AG04449 (cell line): ENCODE data around the gene GRAMD4.

ENCODE experiments used
- CTCF ChIA-PET: fragments of 350-600 bp; formaldehyde crosslinking; extraction: SDS; loops from one replicate; lab custom pipeline; 2021; ENCODE audit warnings: antibody characterized with exemption; lab: Yijun Ruan, JAX
- POLR2A ChIA-PET: fragments of 400-600, 350-600 bp; formaldehyde crosslinking; extraction: SDS; loops from one replicate; lab custom pipeline; 2020; ENCODE audit warnings: antibody characterized with exemption, inconsistent platforms; lab: Yijun Ruan, JAX
- DNase-seq: peaks from one replicate; pipeline ENCODE4 v3.0.0-alpha.2; 2010; ENCODE audit warnings: low read depth, low spot score
- H3K4me3 ChIP-seq: 2 replicates; pipeline ENCODE4 v1.5.1; 2011; ENCODE audit warnings: low read depth, mild to moderate bottlenecking, control low read depth, low read length
- TF ChIP-seq, protein P1 (sequence below): IDR thresholded peaks from one replicate; pipeline ENCODE4 v1.5.1; 2011; ENCODE audit warnings: mild to moderate bottlenecking, moderate library complexity, low read length, control low read depth, inconsistent platforms; ENCODE audit not compliant: insufficient read depth; ENCODE audit errors: missing control alignments

Gene GRAMD4

DNA sequence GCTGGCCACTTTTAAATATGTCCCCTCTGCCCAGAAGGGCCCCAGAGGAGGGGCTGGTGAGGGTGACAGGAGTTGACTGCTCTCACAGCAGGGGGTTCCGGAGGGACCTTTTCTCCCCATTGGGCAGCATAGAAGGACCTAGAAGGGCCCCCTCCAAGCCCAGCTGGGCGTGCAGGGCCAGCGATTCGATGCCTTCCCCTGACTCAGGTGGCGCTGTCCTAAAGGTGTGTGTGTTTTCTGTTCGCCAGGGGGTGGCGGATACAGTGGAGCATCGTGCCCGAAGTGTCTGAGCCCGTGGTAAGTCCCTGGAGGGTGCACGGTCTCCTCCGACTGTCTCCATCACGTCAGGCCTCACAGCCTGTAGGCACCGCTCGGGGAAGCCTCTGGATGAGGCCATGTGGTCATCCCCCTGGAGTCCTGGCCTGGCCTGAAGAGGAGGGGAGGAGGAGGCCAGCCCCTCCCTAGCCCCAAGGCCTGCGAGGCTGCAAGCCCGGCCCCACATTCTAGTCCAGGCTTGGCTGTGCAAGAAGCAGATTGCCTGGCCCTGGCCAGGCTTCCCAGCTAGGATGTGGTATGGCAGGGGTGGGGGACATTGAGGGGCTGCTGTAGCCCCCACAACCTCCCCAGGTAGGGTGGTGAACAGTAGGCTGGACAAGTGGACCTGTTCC is 46.5 kb downstream of the GRAMD4 start:
- TF ChIP-seq, protein P1, sequence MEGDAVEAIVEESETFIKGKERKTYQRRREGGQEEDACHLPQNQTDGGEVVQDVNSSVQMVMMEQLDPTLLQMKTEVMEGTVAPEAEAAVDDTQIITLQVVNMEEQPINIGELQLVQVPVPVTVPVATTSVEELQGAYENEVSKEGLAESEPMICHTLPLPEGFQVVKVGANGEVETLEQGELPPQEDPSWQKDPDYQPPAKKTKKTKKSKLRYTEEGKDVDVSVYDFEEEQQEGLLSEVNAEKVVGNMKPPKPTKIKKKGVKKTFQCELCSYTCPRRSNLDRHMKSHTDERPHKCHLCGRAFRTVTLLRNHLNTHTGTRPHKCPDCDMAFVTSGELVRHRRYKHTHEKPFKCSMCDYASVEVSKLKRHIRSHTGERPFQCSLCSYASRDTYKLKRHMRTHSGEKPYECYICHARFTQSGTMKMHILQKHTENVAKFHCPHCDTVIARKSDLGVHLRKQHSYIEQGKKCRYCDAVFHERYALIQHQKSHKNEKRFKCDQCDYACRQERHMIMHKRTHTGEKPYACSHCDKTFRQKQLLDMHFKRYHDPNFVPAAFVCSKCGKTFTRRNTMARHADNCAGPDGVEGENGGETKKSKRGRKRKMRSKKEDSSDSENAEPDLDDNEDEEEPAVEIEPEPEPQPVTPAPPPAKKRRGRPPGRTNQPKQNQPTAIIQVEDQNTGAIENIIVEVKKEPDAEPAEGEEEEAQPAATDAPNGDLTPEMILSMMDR, result no peak
- H3K4me3 ChIP-seq, result no peak overlapping the region
- no peak for DNase-seq
- ChIA-PET CTCF (no interaction called here), POLR2A (no interaction called here)

DNA sequence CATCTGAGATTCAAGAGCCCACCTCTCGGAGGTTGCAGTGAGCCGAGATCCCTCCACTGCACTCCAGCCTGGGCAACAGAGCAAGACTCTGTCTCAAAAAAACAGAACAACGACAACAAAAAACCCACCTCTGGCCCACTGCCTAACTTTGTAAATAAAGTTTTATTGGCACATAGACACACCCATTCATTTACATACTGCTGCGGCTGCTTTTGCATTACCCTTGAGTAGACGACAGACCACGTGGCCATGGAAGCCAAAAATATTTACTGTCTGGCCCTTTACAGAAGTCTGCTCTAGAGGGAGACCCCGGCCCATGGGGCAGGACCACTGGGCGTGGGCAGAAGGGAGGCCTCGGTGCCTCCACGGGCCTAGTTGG is 47.0 kb downstream of the GRAMD4 start:
- ChIA-PET CTCF (no interaction called here), POLR2A (no interaction called here)
- no peak overlapping the region for H3K4me3 ChIP-seq

DNA sequence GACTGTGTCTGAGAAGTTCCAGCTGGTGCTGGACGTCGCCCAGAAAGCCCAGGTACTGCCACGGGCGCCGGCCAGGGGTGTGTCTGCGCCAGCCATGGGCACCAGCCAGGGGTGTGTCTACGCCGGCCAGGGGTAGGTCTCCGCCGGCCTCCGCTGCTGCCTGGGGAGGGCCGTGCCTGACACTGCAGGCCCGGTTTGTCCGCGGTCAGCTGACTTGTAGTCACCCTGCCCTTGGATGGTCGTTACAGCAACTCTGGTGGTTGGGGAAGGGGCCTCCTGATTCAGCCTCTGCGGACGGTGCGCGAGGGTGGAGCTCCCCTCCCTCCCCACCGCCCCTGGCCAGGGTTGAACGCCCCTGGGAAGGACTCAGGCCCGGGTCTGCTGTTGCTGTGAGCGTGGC is 47.9 kb downstream of the GRAMD4 start:
- H3K4me3 ChIP-seq, result no peak overlapping the region
- no peak for DNase-seq
- ChIA-PET CTCF (no interaction called here), POLR2A (no interaction called here)
- TF ChIP-seq, protein P1, result no peak

More for the DNA sequence above, 47.0 kb downstream of the GRAMD4 start:
- TF ChIP-seq, protein P1, result no peak
- DNase-seq, result no peak

DNA sequence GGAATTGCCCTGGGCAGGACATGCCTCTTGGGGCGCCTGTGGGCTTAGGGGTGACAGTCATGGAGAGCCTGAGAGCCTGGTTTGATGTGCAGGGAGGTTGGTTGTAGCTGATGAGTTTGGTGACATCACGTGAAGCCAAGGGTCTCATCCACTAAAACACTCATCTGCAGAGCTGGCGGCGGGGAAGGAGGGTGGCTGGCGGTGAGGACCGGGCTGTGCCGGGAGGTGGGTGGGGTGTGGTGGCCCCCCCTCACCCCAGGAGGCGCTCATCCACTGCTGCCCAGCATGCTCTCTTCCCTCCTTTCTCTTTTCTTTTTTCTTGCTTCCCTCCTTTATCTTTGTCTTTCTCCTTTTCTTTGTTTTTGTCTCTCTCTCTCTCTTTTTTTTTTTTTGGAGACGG is 49.0 kb downstream of the GRAMD4 start:
- DNase-seq, result no peak
- ChIA-PET POLR2A (no interaction called here), CTCF (interaction anchor here (0.9 kb wide), 1 partner anchor 106 kb away, joined by 3 read pairs; no protein-coding TSS in a partner anchor)
- H3K4me3 ChIP-seq, result no peak overlapping the region
- TF ChIP-seq, protein P1, result no peak

DNA sequence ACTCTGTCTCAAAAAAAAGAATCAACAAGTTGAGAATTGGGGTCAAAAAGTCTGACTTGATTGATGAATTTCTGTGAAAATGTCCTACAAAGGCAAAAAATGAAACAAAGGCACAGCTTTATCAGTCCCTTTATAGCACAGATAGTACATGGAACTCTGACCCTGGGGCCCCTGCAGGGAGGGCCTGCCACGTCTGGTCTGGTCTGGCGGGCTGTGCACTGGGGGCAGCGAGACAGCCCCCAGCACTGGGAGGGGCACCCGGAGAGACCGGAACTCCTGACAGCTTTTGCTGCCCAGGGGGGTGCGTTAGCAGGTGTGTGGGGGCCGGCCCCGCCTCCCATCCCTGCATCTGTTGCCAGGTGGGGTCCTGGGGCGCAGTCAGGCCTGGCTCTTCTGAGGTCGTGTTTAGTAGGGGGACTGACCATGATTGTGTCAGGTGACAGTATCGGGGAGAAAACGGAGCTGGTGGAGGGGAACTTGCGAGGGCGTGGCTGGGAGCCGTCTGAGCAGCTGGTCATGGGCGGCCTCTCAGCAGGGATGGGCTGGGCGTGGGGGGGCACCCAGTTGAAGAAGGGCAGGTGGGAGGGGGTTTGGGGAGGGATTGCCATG is 51.7 kb downstream of the GRAMD4 start:
- TF ChIP-seq, protein P1, result no peak
- DNase-seq, result no peak
- POLR2A ChIA-PET, result no interaction called here
- no peak overlapping the region for H3K4me3 ChIP-seq
- CTCF ChIA-PET, result interaction anchor here (1.3 to 1.9 kb wide), 2 partner anchors 10 to 108 kb away, joined by 4 to 5 read pairs; no protein-coding TSS in a partner anchor

DNA sequence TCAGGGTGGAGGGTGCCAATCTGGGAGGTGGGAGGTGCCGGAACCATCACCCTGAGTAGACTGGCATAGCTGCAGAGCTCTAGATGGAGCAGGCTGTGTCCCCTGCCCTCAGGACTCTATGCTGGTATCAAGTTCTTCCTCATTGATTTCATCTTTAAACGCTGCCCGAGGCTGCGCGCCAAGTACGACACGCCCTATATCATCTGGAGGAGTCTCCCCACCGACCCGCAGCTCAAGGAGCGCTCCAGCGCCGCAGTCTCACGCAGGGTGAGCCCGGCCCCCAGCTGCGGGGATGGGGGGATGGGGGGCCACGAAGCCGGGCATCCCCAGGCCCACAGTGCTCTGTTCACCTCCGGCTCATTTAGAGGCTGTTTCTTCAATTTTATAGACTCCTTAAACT is 52.5 kb downstream of the GRAMD4 start:
- TF ChIP-seq, protein P1, result no peak
- CTCF ChIA-PET, result interaction anchor here (1.3 kb wide), 1 partner anchor 9 kb away, joined by 4 read pairs; no protein-coding TSS in a partner anchor
- DNase-seq, result no peak
- no peak overlapping the region for H3K4me3 ChIP-seq
- POLR2A ChIA-PET, result no interaction called here
